MM.1S (cell line): Measurements from ENCODE around the gene COL28A1.

Experiments
- CTCF ChIP-seq: fragments of 300-600 bp; sonication (generic); IDR thresholded peaks from 2 replicates; pipeline ENCODE4 v1.5.1; 2016; ENCODE audit warnings: antibody characterized with exemption, low read length, mixed read lengths
- EZH2phosphoT487 ChIP-seq: fragments of 300-600 bp; sonication (generic); IDR thresholded peaks from 2 replicates; pipeline ENCODE4 v1.6.1; 2018; ENCODE audit warnings: antibody characterized with exemption, low read length

- TF ChIP-seq EZH2phosphoT487 (no peak), CTCF (no peak)
Measured at GRCh38 chr7:7399707-7400106, 136.0 kb downstream of the COL28A1 start.
